ENCODE results near the gene TEX55. TPM values are rescaled to one million over a fixed set of nuclear protein-coding genes. Genes with fewer than 3 reads are reported as not detected.

Gene TEX55
- total RNA-seq, 1 donor from 2014 or later: not detected

DNA sequence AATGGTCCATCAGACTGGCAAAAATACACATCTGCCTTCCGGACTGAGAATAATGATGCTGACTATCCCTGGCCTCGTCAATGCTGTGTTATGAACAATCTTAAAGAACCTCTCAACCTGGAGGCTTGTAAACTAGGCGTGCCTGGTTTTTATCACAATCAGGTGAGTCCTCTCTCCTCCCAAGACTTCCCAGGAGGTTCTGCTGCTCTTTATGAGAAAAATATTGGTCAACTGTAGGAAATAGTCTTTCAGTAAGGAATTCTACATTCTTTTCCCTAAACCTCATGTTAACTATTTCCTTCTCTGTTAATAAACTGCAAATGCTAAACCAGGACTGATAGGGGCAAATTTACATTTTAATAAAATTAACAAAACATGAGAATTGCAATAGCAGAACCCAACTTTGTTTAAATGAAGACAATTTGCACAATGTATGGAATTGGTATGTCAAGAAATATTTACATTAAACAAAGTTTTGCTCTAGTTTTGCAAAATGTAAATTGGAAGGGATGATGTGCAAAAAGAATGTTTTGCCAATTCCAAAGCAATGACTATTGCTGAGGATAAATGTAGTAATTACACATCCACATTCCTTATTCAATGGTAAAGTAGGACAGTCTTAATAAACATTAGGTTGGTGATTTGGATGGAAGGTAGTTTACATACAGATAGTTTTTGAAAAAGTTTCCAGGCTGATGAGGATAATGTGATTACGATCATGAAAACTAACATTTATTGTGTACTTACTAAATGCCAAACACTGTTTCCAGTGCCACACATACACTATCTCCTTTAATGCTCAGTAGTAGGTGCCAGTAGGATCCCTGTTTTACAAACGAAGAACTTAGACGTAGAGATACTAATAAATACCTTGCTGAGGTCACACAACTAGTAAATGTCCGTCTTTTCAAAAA, 48.5 kb downstream of the TEX55 start:
- Histone ChIP-seq H3K36me3 (ENCODE audit: control insufficient read depth, insufficient read depth, low read length) (no peaks in the 10 kb centered on the region), H3K27me3 (ENCODE audit: control insufficient read depth, insufficient read depth, low read length) (no peaks in the 10 kb centered on the region), H3K4me3 (ENCODE audit: low read depth, low read length) (no peak overlapping the region)
- no peak for TF ChIP-seq CTCF (IDR thresholded peaks at IDR 0.05; ENCODE audit: insufficient read depth, low read length, poor library complexity, severe bottlenecking)
- DNase-seq (ENCODE audit: low read depth): no peak

- TF ChIP-seq CTCF (IDR thresholded peaks at IDR 0.05; ENCODE audit: insufficient read depth, low read length, poor library complexity, severe bottlenecking): no peak
- Histone ChIP-seq H3K27me3 (ENCODE audit: control insufficient read depth, insufficient read depth, low read length) (no peaks in the 10 kb centered on the region), H3K4me3 (ENCODE audit: low read depth, low read length) (no peak overlapping the region), H3K36me3 (ENCODE audit: control insufficient read depth, insufficient read depth, low read length) (no peaks in the 10 kb centered on the region)
- DNase-seq (ENCODE audit: low read depth): no peak
Measured at GRCh38 chr3:119195151-119195476, 49.1 kb downstream of the TEX55 start.

GRCh38 chr3:119195911-119196310, 49.9 kb downstream of the TEX55 start:
- no peak for DNase-seq (ENCODE audit: low read depth)

More at GRCh38 chr3:119195911-119196310, 49.9 kb downstream of the TEX55 start:
- H3K4me3 ChIP-seq (ENCODE audit: low read depth, low read length): no peak overlapping the region
- H3K36me3 ChIP-seq (ENCODE audit: control insufficient read depth, insufficient read depth, low read length): no peaks in the 10 kb centered on the region
- no peak for TF ChIP-seq CTCF (IDR thresholded peaks at IDR 0.05; ENCODE audit: insufficient read depth, low read length, poor library complexity, severe bottlenecking)
- H3K27me3 ChIP-seq (ENCODE audit: control insufficient read depth, insufficient read depth, low read length): no peaks in the 10 kb centered on the region

Other genes with a start within 250 kb of the TEX55 start
- not detected in 2 replicates for gene IGSF11, start 111.3 kb upstream of the TEX55 start, total RNA-seq
- 9.2 and 15.6 TPM in 2 replicates for gene UPK1B, start 27.4 kb downstream of the TEX55 start, total RNA-seq
- 23.1 and 23.3 TPM in 2 replicates for gene B4GALT4, start 94.7 kb downstream of the TEX55 start, total RNA-seq
- gene ARHGAP31, start 148.2 kb downstream of the TEX55 start, total RNA-seq: 17.0 and 18.5 TPM in 2 replicates